A549 (cell line): ENCODE measurements around the gene ZNF467.

ENCODE experiments used
- CHD4 ChIP-seq: fragments of 200-600 bp; sonication (generic); IDR thresholded peaks from 2 replicates; pipeline ENCODE4 v1.6.1; 2016; ENCODE audit warnings: antibody characterized with exemption, mild to moderate bottlenecking, borderline replicate concordance
- CTCF ChIP-seq: fragments of >200 bp; sonication (Bioruptor Twin); formaldehyde crosslinking; IDR thresholded peaks from 3 replicates; pipeline ENCODE4 v1.5.1; 2016
- EP300 ChIP-seq, 2 experiments: fragments of >200 bp; sonication (Bioruptor Twin); formaldehyde crosslinking; IDR thresholded peaks; 2 replicates in 1 of 2; 3 replicates in 1 of 2; pipeline ENCODE4 v1.6.1; 2016 to 2017
- JUNB ChIP-seq: fragments of >200 bp; sonication (Bioruptor Twin); formaldehyde crosslinking; IDR thresholded peaks from 2 replicates; pipeline ENCODE4 v1.6.1; 2016
- MAX ChIP-seq: IDR thresholded peaks from 2 replicates; pipeline ENCODE4 v1.6.1; 2012
- POLR2A ChIP-seq: IDR thresholded peaks from 2 replicates; pipeline ENCODE4 v1.6.1; 2012; ENCODE audit warnings: mild to moderate bottlenecking, low read length
- RCOR1 ChIP-seq: fragments of 150-350 bp; IDR thresholded peaks from 2 replicates; pipeline ENCODE4 v1.6.1; 2014; ENCODE audit warnings: antibody characterized with exemption, low read length, low read depth
- RNF2 ChIP-seq: fragments of 200-600 bp; sonication (generic); IDR thresholded peaks from 2 replicates; pipeline ENCODE4 v1.6.1; 2016; ENCODE audit warnings: low read depth, mild to moderate bottlenecking, antibody characterized with exemption, moderate library complexity, borderline replicate concordance
- SREBF2 ChIP-seq: fragments of 450-650 bp; IDR thresholded peaks from 2 replicates; pipeline ENCODE4 v1.6.1; 2014; ENCODE audit warnings: mild to moderate bottlenecking, moderate library complexity
- ZFP36 ChIP-seq: fragments of 450-650 bp; IDR thresholded peaks from 2 replicates; pipeline ENCODE4 v1.6.1; 2014; ENCODE audit warnings: borderline replicate concordance; ENCODE audit not compliant: partially characterized antibody
- ZNF302 ChIP-seq: fragments of 250-450 bp; sonication (Bioruptor Pico); IDR thresholded peaks from 2 replicates; pipeline ENCODE4 v1.9.0; 2021; ENCODE audit warnings: inconsistent platforms, mild to moderate bottlenecking, moderate library complexity

- no peak for TF ChIP-seq ZFP36
- TF ChIP-seq CTCF: no peak
- TF ChIP-seq SREBF2: no peak
- no peak for TF ChIP-seq RNF2
- TF ChIP-seq RCOR1: no peak
- no peak for TF ChIP-seq POLR2A
- TF ChIP-seq MAX: no peak
- TF ChIP-seq ZNF302 (CRISPR knock-in tag): no peak
- no peak for TF ChIP-seq CHD4
- no peak for TF ChIP-seq EP300 (IDR thresholded peaks at IDR 0.05)
- no peak for TF ChIP-seq JUNB
Measured at GRCh38 chr7:149811831-149812490, 38.6 kb upstream of the ZNF467 start.
